ENCODE data around the gene SYNGR4.
A peak's percentile ranks its signal among the peaks of the same experiment; 100 is the strongest.

SYNGR4 gene

DNA sequence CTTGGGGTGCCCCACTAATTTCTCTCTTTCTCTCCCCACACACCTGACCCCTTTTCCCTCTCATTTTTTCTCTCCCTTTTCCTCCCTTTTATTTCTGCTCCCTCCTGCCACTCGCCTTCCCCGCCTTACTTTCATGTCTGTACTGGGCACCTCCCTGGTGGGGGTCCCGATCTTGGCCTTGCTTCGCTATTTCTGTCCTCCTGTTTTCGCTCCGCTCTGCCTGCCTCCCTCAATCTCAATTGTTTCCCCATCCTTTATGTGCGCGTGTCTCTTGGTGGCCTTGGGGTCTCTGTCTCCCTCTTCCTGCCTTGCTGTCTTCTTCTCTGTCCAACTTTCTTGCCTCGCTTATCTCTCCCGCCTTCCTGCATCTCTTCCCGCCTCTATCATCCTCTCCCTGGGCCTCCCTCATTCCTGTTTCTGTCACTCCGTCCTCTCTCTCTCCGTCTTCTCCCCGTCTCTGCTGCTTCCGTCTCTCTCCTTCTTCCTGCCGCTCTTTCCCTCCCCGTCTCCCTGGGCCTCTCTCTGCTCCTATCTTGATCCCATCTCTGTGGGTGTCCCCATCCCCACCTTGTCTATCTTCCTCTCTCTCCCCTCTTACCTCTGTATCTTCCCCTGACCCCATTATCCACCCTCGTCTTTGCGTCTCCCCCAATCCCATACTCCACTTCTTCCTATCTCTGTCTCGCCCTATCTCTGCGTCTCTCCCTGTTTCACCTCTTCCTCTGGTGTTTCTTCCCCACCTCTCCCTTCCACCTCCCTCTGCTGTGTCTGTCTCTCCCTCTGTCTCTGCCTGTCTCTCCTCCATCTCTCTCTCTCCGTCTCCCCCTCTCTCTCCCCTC, 33.3 kb downstream of the SYNGR4 start:
- no peak for DNase-seq

DNA sequence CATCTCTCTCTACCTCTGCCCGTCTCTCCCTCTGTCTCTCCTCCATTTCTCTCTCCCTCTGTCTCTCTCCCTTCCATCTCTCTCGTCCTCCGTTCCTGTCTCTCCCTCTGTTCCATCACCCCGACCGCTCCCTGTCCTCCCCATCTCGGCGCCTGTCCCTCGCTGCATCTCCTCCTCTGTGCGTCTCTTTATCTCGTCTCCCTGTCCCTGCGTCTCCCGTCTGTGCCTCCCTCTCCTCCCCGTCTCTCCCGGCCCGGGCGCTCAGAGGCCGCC, 33.9 kb downstream of the SYNGR4 start:
- DNase-seq, result no peak

DNA sequence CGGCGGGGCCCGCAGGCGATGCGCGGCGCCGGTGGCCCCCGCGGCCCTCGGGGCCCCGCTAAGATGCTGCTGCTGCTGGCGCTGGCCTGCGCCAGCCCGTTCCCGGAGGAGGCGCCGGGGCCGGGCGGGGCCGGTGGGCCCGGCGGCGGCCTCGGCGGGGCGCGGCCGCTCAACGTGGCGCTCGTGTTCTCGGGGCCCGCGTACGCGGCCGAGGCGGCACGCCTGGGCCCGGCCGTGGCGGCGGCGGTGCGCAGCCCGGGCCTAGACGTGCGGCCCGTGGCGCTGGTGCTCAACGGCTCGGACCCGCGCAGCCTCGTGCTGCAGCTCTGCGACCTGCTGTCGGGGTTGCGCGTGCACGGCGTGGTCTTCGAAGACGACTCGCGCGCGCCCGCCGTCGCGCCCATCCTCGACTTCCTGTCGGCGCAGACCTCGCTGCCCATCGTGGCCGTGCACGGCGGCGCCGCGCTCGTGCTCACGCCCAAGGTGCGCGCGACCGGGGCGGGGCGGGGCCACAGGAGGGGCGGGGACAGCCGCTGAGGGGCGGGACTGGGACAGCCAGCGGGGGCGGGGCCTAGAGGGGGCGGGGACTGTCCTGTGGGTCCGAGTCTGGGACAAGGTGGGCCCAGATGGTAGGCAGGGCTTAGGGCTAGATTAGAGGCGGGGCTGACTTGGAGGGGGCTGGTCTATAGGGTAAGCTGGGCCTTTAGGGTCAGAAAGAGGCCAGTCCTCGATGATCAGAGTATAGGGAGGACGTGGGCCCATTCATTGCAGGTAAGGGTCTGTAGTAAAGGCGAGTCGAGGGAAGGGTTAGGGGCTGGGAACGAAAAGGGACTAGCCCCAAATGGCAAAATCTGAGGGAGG, 34.4 kb downstream of the SYNGR4 start:
- peak; percentile 85 for DNase-seq

DNA sequence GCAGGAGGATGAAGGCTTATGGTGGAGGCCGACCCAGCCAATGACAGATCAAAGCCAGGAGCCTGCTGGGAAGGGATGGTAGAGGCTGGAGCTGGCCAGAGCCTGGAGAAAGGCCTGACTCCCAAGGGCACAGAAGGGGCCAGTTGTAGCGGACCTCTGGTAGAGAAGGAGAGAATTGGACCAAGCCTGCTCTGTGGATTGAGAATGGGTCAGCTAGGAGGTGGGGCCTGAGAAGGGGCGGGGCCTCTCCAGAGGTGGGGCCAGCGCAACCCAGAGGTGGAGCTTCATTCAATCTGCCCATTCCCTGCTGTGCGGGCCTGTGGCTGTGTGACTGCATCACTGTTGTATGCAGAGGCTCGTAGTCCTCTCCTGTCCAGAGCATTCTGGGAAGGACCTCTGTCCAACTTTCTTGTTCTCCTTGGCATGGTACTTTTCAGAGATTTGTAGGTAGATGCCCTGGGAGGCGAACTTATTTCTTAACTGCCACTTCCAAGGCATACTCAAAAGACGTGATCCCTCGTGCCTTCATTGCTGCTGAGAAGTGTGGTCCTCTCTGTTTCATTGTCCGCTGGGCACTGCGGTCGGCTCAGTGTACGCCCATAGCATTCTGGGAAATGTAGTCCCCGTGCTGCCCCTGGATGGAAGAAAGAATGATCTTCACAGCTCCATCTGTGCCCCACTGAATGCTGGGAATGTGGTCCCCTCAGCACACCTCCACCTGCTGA, 36.0 kb downstream of the SYNGR4 start:
- DNase-seq, result peak; percentile 44

DNA sequence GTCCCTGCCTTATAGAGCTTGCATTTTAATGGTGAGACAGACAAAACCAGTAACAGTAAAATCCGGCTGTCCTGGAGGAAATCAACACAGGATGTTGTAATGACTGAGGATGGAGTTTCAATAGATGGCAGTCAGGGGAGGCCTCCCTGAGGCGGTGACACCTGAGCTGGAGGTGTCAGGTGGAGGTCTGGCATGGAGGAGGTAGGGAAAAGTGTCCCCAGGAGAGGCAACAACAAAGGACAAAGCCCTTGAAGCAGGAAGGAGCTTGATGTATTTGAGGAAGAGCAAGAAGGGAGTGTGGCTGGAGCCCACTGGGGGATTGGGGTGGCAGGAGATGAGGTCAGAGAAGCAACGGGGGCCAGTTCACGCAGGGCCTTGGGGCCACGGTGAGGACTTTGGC, 37.1 kb downstream of the SYNGR4 start:
- DNase-seq, result no peak

DNA sequence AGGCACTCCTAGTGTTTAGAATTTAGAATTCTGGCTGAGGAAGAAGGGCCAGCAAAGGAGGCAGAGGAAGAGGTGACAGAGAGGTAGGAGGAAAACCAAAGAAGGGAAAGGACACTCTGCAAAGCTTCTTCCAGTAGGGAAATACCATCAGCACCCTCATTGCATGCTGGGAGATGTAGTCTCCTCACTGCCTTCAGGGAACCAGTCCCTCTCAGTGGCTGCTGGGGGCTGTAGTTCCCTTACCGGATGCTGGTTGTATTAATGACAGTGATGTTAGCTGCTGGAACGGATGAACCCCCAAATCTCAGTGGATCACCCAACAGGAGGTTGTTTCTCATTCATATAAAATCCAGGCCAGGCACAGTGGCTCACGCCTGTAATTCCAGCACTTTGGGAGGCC, 39.4 kb downstream of the SYNGR4 start:
- DNase-seq, result peak; percentile 36

DNA sequence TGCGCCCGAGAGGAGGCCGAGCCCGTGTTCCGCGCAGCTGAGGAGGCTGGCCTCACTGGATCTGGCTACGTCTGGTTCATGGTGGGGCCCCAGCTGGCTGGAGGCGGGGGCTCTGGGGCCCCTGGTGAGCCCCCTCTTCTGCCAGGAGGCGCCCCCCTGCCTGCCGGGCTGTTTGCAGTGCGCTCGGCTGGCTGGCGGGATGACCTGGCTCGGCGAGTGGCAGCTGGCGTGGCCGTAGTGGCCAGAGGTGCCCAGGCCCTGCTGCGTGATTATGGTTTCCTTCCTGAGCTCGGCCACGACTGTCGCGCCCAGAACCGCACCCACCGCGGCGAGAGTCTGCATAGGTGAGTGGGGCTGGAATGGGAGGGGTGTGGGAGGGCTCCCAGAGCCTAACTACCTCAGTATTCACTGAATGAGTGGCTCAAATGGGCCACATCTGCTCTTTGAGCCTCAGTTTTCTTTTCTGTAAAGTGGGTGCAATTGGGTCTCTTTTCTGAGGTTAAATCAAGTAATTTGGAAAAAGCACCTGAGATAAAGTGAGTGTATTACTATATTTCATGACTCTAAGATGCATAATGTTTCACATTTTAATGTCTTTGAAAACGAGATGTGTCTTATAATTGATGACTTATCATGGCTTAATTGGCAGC, 41.0 kb downstream of the SYNGR4 start:
- no peak for DNase-seq

DNA sequence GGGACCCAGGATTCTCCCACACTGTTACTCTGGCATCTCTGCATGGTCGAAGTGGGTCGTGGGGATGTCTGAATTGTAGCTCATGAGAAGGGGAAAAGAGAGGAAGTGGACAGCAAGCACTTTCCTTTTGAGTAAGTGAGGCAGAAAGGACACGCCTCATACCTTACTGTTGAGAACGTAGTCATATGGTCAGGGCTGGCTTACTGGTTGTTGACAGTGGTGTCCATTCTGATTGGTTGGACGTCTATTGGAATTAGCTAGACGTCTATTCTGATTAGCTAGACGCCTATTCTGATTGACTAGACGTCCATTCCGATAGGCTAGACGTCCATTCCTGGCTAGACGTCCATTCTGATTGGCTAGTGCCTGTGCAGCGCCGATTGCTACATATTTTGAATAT, 41.7 kb downstream of the SYNGR4 start:
- DNase-seq, result no peak

DNA sequence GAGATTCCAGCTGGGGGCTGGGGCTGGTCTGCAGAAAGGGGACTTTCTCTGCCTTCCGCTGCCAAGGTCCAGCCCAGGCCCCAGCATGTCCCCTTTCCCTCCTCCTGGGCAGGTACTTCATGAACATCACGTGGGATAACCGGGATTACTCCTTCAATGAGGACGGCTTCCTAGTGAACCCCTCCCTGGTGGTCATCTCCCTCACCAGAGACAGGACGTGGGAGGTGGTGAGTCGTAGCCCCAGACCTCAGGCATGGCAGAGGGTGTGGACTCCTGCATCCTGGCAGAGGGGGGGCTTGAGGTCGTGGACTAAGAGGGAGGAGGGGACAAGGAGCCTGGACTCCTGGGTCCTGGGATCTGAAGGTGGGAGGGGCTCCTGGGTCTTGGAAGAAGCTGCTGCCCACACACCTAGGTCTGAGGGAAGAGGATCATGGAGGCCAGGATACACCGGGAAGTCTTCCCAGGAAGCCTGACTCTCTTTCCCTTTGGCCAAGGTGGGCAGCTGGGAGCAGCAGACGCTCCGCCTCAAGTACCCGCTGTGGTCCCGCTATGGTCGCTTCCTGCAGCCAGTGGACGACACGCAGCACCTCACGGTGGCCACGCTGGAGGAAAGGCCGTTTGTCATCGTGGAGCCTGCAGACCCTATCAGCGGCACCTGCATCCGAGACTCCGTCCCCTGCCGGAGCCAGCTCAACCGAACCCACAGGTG, 49.9 kb downstream of the SYNGR4 start:
- no peak for DNase-seq

DNA sequence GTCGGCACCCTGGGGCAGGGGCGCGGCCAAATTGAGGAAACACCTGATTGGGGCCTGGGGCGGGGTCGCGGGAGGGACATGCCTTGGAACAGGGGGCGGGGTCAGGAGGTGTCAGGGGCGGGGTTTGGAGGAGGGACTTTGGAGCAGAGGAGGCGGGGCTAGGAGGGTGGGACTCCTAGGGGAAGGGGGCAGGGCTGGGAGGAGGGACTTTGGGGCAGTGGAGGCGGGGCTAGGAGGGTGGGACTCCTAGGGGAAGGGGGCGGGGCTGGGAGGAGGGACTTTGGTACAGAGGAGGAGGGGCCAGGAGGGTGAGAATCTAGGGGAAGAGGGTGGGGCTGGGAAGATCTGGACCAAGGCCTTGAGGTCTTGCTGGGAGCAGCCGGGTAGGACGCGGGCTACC, 51.2 kb downstream of the SYNGR4 start:
- peak; percentile 64 for DNase-seq

DNA sequence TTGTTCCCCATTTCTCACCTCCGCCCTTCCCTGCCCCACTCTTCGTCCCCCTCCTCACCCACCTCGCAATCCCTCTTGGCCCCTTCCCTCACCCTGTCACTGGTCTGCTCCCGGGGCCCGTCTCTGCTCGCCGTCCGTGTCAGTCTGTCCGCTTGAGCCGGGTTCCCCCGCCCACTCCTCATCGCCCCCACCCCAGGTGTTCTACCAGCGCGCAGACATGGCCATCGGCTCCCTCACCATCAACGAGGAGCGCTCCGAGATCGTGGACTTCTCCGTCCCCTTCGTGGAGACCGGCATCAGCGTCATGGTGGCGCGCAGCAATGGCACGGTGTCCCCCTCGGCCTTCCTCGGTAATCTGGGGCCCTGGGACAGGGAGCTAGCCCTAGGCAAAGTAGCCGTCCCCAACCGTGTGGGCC, 51.6 kb downstream of the SYNGR4 start:
- DNase-seq, result no peak

DNA sequence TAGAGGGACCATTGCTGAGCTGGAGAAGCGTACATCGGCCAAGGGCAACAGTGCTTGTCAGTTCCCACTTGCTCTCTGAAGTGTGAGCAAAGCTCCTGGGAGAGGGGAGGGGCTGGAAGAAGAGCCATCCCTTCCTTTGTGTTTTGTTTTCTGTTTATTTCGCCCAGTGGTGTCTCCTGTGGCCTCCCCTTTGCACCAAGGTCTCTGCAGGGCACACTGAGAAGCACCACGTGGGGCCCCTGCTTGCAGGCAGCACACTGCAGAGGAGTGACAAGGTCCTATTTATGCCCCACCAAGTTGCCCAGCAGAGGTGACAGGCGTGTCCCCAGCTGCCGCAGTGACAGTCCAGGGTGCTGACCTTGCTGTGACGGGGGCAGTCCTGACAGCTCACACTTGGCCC, 53.3 kb downstream of the SYNGR4 start:
- no peak for DNase-seq

DNA sequence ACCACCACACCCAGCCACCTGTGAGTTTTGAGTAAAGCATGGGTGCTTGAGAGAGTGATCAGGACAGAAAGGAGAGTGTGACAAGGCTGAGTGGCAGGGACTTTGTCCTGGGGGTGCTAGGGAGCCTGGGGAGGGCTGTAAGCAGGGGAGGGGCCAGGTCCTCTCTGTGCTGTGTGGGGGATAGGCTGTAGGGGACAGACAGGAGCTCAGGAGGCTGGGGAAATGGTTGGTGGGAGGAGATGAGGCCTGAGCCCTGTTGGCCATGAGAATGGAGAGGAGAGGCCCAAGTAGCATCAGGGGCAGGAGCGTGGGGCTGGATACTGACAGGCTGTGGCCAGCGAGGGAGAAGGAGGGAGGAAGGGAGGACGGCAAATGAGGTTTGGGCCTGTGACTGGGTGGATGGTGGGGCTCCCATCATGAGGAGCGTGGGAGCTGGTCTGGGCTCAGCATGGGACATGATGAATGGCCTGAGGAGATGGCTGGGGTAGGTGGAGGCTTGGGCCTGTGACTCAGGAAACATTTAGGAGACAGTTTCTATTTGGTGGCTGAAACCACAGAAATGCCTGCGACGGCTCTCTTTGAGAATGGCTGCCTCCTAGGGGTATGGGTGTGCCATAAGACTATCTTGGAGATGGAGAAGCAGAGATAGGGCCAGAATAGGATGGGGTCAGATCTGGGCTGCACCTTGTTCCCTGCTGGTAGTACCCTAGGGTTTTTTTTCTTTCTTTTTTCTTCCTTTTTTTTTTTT, 54.3 kb downstream of the SYNGR4 start:
- DNase-seq, result no peak

DNA sequence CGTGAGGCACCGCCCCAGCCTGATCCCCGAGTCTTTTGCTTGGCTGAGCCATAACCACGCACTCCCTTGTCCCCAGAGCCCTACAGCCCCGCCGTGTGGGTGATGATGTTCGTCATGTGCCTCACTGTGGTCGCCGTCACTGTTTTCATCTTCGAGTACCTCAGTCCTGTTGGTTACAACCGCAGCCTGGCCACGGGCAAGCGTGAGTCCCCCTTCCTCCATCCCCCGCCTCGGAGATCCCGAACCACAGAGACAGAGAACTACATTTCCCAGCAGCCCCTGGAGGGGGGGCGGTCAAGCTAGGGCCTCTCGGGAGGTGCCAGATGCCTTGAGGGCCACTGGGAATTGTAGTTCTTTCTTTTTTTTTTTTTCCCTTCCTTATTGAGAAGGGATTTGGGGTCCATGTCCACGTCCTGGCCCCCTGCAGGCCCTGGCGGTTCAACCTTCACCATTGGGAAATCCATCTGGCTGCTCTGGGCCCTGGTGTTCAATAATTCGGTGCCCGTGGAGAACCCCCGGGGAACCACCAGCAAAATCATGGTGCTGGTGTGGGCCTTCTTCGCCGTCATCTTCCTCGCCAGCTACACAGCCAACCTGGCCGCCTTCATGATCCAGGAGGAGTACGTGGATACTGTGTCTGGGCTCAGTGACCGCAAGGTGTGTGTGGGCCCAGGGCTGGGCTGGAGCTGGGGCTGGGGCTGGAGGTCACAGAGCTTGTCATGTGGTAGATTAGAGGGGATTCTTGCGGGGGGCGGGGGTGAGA, 55.2 kb downstream of the SYNGR4 start:
- peak; percentile 77 for DNase-seq

DNA sequence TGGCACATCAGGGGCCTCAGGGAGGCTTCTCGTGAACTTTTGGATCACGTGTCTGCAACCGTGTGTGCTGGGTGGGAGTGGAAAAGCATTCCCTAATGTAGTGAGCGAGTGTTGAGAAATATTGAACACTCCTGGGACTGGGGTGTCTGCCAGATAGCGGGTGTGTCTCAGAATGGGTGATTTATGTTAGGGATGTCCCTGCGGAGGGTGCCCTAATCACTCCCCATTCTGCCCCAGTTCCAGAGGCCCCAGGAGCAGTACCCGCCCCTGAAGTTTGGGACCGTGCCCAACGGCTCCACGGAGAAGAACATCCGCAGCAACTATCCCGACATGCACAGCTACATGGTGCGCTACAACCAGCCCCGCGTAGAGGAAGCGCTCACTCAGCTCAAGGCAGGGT, 57.4 kb downstream of the SYNGR4 start:
- DNase-seq, result no peak

DNA sequence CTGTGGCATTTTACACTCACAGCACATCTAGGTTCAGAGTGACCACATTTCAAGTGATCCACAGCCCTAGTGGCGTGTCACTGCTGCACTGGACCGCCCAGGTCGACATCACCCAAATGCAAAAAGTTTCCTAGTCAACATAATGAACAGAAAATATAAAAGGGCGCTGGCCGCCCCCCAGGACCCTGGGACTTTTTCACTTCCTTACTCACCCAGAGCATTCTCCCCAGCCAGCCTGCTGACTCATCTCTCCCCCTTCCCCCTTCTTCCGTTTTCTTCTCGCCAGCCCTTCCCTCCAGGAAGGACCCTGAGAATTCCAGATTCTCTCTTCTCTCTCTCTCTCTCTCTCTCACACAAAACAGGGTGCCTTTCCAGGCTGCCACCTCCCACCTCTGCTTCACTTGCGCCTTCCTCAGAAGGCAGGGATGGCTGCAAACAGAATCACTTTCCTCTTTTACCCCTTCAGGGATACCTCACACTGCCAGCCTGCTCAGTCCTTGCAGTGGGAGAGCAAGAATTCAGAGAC, 60.6 kb downstream of the SYNGR4 start:
- DNase-seq, result no peak
